GM19372 (cell line): Measurements from ENCODE around the gene PPP2R5C.
"Not testable (repeated sequence)": the region's sequence is repeated elsewhere in the genome, so short reads cannot be mapped to it uniquely, and the experiment has no call there.

Source experiments
- ATAC-seq: cut with Tn5 transposase; IDR thresholded peaks from one replicate; pipeline ENCODE4 v1.9.1; 2021; ENCODE audit warnings: mild to moderate bottlenecking, low read depth, moderate library complexity; ENCODE audit not compliant: unreplicated experiment

The PPP2R5C gene

GRCh38 chr14:101761032-101761880, at the start of gene PPP2R5C:
Gene PPP2R5C (plus strand): TSS chr14:101761709. CDS start chr14:101761894, 185 bp downstream.
- ATAC-seq, result peak; percentile 61

GRCh38 chr14:101711857-101712233, 49.7 kb upstream of the PPP2R5C start:
- not testable (repeated sequence) for ATAC-seq

GRCh38 chr14:101712341-101712740, 49.2 kb upstream of the PPP2R5C start:
- not testable (repeated sequence) for ATAC-seq

GRCh38 chr14:101713091-101713490, 48.4 kb upstream of the PPP2R5C start:
- ATAC-seq, result not testable (repeated sequence)

- ATAC-seq, result no peak
Observed at GRCh38 chr14:101713621-101714349, 47.7 kb upstream of the PPP2R5C start.

GRCh38 chr14:101714394-101714793, 47.1 kb upstream of the PPP2R5C start:
- no peak for ATAC-seq

GRCh38 chr14:101715210-101716076, 46.1 kb upstream of the PPP2R5C start:
- ATAC-seq, result no peak

- no peak for ATAC-seq
Observed at GRCh38 chr14:101716077-101716950, 45.2 kb upstream of the PPP2R5C start.

- ATAC-seq, result no peak
Observed at GRCh38 chr14:101716956-101717662, 44.4 kb upstream of the PPP2R5C start.

- no peak for ATAC-seq
Observed at GRCh38 chr14:101717663-101718490, 43.6 kb upstream of the PPP2R5C start.

GRCh38 chr14:101719045-101719645, 42.4 kb upstream of the PPP2R5C start:
- no peak for ATAC-seq

GRCh38 chr14:101719708-101720107, 41.8 kb upstream of the PPP2R5C start:
- ATAC-seq, result no peak

- ATAC-seq, result no peak
Observed at GRCh38 chr14:101721111-101721510, 40.4 kb upstream of the PPP2R5C start.

- no peak for ATAC-seq
Observed at GRCh38 chr14:101721951-101722661, 39.4 kb upstream of the PPP2R5C start.

- no peak for ATAC-seq
Observed at GRCh38 chr14:101723061-101723595, 38.4 kb upstream of the PPP2R5C start.

- not testable (repeated sequence) for ATAC-seq
Observed at GRCh38 chr14:101725652-101726051, 35.9 kb upstream of the PPP2R5C start.
